Amniotic epithelial cell (primary cell): Measurements from ENCODE around the gene UVSSA.
A peak's percentile ranks its signal among the peaks of the same experiment; 100 is the strongest.

Experiments
- DNase-seq: peaks from one replicate; pipeline ENCODE4 v3.0.0-alpha.2; 2010; ENCODE audit warnings: low read depth

The UVSSA gene, protein sequence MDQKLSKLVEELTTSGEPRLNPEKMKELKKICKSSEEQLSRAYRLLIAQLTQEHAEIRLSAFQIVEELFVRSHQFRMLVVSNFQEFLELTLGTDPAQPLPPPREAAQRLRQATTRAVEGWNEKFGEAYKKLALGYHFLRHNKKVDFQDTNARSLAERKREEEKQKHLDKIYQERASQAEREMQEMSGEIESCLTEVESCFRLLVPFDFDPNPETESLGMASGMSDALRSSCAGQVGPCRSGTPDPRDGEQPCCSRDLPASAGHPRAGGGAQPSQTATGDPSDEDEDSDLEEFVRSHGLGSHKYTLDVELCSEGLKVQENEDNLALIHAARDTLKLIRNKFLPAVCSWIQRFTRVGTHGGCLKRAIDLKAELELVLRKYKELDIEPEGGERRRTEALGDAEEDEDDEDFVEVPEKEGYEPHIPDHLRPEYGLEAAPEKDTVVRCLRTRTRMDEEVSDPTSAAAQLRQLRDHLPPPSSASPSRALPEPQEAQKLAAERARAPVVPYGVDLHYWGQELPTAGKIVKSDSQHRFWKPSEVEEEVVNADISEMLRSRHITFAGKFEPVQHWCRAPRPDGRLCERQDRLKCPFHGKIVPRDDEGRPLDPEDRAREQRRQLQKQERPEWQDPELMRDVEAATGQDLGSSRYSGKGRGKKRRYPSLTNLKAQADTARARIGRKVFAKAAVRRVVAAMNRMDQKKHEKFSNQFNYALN

GRCh38 chr4:1346781-1347409 is at the start of gene UVSSA:
UVSSA (plus strand) TSS chr4:1347208; CDS start chr4:1348092, 884 bp downstream.
- peak; percentile 99 for DNase-seq

DNA sequence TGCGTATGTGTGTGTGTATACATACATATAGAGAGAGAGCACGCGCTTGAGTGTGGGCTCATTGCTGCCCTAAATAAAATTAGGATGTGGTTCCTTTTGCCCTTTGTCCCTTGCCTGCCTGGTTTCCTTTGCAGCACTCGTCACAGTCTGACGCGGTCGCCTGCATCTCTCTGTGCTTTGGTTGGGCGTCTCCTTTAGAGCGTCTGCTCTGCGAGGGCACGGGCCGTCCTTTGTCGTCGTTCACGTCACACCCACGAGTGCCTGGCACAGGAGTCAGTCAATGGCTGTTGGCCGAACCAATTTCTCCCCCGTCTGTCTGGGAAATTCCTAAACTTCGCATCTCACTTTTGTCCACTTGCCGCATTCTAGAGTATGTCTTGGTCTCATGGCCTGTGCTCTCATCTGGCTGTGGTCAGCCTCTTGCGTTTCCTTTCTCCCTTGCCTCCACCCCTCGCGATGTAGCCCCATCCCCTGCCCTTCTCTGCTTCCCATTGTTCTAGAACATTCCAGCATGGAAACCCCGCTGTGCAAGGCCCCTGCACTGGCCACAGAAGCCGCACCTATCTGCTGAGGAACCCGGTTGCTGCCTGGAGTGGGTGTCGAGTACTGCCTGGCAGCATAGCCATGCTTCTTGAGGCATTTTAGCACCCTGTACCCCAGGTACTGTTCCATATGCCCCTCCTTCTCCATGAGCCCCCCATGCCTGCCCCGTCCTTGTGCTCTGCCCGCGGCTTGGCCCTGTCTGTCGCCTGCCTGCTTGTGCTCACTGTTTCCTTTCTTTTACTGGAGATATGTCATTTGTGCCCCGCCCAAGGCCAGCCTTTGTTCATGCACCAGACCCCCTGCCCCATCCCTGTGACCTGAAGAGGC is 49.3 kb upstream of the UVSSA start:
- no peak for DNase-seq

GRCh38 chr4:1298461-1298860 is 48.5 kb upstream of the UVSSA start:
- no peak for DNase-seq

DNA sequence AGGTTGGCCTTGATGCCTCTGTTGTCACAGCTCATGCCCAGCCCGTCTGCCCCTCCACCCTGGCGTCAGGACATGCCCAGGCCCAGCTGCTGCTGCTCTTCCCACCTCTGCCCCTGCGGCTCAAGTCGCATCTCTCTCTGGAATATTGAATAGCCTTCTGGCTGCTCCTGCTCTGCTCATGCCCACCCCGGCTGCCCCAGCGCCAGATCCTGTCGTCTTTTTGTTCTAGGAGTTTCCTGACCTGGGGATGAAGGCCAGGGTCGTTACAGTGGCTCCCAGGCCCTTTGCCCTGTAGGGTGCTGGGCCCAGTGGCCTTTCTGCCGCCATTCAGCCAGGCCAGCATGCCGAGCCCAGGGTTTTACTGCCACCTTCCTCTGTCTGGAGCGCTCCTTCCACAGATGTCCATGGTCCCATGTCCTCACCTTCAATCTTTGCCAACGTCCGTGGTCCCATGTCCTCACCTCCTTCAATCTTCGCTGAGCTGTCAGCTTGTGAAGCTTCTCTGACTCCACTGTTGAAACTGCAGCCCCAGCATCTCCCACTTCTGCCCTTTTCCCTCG is 47.6 kb upstream of the UVSSA start:
- DNase-seq = no peak

GRCh38 chr4:1300466-1301455 is 46.2 kb upstream of the UVSSA start:
- DNase-seq = peak; percentile 98

DNA sequence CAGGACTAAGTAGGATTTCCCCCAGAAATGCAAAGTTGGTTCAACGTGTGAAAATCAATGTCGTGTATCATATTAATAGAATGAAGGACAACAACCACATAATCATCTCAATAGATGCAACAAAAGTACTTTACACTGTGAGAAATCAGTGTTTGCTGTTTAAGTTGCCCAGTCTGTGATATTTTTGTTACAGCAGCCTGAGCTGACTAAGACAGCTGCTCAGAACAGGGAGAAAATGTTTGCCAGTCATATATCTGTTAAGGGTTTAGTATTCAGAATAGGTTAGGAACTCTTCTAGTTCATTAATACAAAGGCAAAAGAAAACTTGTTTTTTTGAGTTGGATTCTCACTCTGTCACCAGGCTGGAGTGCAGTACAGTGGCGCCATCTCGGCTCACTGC is 44.8 kb upstream of the UVSSA start:
- DNase-seq = no peak

DNA sequence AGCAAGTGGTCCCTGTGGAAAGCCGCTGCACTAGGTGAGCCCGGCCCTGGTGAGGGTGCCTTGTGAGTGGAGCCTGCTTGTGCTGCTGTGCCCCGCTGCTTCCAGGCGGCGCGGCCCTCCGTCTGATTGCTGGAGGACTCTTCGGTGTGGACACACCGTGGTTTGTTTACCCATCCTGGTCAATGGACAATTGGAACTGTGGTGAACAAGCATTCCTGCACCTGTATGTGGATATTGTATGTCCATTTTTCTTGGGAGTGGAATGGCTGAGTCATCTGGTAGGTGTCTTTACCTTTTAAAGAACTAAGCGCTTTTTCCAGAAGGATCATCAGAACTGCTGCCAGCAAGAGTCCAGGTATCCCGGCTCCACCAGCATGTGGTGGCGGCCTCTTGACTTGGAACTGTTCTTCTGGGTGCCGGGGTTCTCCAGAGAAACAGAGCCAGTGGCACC is 41.7 kb upstream of the UVSSA start:
- DNase-seq = no peak

DNA sequence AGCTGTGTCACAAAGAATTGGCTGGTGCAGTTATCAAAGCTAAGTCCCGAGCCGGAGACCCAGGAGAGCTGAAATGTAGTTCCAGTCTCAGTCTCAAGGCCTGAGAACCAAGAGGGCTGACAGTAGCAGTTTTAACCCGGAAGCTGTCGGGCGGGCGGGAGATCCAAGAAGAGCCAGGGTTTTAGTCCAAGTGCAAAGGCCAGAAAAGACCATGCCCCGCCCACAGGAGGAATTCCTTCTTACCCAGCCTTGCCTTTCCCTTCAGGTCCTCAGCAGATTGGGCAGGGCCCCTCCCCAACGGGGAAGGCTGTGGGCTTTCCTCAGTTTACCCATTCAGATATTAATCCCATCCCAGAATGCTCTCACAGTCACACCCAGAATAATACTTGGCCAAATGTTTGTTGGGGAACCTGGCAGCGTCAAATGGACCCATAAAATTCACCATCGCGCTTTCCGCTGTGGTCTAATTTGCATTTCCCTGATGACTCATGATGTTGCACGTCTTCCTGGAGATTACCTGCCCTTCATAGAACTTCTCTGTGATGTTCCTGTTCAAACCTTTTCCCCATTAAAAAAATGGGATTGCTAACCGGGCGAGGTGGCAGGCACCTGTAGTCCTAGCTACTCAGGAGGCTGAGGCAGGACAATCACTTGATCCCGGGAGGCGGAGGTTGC is 41.1 kb upstream of the UVSSA start:
- DNase-seq = no peak

DNA sequence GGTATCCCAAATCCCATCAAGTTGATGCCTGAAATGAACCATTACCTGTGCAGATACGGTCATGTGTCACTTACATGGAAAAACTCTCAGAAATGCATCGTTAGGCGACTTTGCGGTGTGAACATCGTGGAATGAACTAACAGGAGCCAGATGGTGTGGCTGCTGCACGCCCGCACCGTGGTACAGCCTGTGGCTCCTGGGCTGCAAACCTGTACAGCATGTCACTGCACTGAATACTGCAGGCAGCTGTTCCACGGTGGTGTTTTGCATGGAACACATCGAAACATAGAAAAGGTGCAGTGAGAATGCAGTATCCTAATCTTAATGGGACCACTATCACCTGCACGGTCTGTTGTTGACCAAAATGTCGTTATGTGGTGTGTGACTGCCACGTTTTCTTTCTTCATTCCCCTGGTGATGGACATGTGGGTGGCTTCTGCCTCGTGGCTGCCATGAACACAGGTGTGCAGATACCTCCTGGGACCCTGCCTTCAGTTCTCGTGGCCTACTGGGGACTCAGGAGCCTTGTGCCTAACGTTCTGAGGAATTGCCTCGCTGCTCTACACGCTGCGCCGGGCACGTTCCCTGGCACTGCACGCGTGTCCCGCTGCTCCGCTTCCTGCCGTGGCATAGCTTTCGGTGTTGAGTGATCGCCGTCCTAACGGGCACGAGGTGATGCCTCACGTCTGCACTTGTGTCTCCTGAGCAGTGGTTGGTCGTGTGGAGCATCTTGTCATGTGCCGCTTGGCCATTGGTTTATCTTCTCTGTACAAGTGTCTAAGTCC is 38.9 kb upstream of the UVSSA start:
- DNase-seq = no peak

DNA sequence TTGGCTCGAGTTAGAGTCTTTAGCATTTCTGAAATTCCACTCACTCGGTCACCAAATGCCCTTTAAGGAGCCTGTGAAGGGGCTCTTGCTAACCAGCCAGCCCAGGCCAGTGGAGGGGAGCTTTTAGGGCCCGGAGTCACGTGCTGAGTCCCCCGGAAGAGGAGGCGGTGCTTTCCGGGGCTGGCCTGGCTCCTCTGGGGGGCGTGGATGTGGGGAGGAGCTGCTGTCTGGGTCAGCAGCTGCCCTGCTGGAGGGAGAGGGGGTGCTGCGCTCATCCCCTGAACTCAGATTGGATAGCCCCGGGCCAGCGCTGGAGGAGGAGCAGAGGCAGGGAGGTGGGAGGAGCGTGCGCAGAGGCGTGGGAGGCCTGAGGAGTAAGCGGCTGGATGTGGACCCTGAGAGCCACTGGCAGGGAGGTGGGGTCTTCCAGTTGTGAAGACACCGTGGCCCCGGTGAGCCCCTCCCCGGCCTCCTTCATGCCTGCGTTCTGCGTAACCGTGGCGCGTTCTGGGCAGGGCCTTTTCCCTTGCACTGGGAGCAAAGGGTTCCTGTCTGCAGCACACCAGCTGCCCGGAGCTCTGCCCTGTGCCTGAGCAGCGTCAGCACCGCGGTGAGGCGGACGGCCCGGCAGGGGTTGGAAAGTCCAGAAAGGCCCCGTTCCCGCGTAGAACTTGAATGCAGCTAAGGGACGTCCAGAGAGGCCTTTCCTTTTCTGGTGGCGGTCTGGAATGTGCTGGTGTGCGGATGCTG is 37.6 kb upstream of the UVSSA start:
- DNase-seq = peak; percentile 95

GRCh38 chr4:1310031-1310795 is 36.8 kb upstream of the UVSSA start:
- DNase-seq = no peak

DNA sequence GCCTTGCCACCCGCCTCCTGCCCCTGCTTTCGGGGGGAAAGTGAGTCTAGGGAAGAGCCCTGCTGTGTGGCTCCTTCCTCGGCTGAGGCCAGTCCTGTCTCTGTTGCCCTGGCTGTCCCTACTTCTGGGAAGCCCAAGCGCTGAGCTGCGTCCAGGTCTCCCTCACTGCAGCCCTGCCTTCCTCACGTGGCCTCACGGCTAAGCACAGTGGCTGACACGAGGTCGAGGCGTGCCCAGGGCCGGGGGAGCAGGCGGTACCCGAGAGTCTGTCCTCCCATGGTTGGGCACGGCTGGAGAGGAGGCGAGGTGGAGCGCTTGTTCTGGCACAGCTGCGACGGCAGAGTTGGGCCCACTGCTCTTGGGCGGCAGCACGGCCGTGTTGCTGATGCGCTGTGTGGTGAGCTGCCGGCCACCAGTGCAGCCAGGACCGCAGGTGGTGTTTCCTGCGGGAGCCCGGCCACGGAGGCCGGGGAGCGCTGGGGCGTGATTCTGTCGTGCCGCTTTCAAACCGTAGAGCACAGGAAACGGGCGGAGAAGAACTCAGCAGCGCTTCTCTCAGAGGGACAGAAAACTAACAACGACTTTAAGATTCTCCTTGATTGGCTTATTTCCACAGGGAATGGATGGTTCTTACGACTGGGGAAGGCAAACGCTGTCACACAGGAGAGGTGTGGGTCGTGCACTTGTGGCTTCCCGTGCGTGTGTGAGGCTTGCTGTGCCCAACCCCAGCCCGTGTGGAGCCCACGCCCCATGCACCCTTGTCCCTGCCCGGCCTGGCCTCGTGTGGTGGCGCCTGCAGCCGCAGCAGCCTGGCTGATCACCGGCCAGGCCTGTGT is 36.0 kb upstream of the UVSSA start:
- no peak for DNase-seq

DNA sequence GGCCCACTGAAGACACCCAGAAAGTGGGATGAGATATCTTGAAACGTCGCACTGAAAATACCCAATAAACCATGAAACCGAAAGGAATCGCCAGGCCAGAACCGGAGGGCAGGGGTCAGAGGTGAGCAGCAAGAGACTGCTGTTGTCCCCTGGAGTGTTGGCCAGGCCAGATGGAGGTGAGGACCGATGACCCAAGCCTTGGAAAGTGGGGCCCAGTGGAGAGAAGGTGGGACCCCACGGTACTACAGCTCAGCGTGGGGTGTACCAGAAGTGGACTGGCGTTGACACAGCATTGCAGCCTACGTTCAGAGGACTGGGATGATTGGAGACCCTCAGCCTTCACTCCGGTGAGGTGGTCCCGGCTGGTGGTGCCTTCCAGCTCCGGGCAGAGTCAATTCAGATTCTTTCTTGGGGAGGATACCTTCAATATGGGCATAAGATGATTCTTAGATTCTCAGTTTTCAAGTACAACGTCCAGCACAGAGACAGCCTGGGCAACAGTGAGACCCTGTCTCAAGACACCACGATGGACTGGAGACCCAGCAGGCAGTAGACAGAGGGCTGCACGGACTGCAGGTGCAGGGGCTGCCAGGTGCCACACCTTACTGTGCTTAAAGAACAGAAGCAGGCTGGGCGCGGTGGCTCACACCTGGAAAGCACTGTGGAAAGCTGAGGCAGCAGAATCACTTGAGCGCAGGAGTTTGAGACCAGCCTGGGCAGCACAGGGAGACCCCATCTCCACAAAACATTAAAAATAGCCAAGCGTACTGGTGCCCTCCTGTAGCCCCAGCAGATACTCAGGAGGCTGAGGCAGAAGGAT is 34.0 kb upstream of the UVSSA start:
- DNase-seq = no peak

DNA sequence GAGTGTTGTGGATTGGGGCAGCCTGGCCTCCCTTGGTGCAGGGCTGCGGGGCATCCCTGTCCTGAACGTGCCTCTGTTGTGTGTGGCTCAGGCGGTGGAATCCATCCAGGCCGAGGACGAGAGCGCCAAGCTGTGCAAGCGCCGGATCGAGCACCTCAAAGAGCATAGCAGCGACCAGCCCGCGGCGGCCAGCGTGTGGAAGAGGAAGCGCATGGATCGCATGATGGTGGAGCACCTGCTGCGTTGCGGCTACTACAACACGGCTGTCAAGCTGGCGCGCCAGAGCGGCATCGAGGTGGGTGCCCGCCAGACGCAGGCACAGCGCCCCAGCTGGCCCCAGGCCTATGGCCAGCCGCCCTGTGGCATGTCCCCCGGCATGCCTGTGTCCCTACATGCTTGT is 31.7 kb upstream of the UVSSA start:
- DNase-seq = no peak

DNA sequence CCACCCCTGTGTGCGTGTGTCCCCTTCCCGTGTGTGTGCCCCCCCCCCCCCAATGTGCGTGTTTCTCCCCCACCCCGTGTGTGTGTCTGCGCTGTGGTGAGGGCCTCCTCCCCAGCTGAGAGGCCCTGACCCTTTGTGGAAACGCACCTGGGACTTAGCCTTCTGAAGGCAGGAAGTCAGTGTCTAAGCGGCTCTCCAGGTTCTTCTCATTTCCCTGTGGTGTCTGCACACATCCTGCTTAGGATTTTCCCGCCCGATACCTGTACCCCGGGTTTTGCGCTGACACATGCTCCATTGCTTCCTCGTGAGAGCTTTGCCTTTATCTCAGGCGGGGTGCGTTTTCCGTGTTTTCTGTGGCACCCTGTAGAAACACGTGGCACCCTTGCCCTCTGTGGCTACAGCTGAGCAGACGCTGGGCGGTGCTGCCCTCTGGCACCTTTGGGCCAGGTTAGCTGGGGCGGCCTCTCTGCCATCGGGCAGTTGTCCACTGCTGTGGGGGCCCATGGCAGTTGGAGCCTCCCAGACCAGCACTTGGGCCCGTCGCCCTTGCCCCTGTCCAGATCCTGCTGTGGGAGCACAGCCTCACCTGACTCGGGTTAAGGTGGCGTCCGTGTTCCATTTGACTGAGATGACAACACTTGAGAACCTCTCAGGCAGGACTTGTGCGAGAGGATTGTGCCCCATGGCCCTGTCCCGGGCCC is 31.0 kb upstream of the UVSSA start:
- no peak for DNase-seq
